Mononuclear cell (primary cell): ENCODE measurements around the gene MAP10. TPM values are rescaled to one million over a fixed set of nuclear protein-coding genes. Genes with fewer than 3 reads are reported as not detected.

Experiments
- H3K27me3 ChIP-seq: 2 replicates; pipeline ENCODE4 v1.6.0; 2011; ENCODE audit warnings: low read length, control low read depth; ENCODE audit not compliant: insufficient read depth
- H3K4me1 ChIP-seq: 2 replicates; pipeline ENCODE4 v1.5.1; 2011; ENCODE audit warnings: mild to moderate bottlenecking, low read length, control low read depth; ENCODE audit not compliant: insufficient read depth
- H3K4me3 ChIP-seq: 2 replicates; pipeline ENCODE4 v1.5.1; 2011; ENCODE audit warnings: mild to moderate bottlenecking, low read length, moderate library complexity
- H3K9me3 ChIP-seq: 2 replicates; pipeline ENCODE4 v1.5.1; 2011; ENCODE audit warnings: low read depth, mild to moderate bottlenecking, control low read depth, low read length
- total RNA-seq: library from RNA; depleted of rRNA; stranded (reverse); fragments of >200 nt; gene quantifications from one replicate; pipeline ENCODE4 v1.2.3, GENCODE V29; 2012

The MAP10 gene
- total RNA-seq, 1 donor: 1.0 TPM

DNA sequence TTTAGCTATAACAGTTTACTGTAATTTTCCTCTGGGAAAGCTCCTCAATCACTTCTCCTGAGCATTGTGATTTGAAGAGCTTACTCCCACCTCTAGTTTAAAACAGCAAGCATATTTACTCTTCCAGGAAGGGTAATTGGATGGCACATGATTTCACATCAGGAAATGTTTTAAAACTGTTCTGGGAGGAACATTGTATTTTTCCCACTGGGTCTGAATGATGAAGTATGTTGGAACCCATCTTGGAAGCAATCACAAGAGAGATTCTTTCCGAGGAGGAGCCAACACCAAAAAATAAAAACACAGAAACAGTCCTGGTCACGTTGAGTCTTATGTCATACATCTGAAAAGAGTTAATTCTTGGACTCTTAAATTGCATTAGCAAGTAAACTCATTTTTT, 17.3 kb downstream of the MAP10 start:
- H3K9me3 ChIP-seq: no peaks in the 10 kb centered on the region
- no peaks in the 10 kb centered on the region for H3K27me3 ChIP-seq
- H3K4me1 ChIP-seq: no peaks in the 10 kb centered on the region
- no peak overlapping the region for H3K4me3 ChIP-seq

GRCh38 chr1:232826318-232826717, 21.1 kb downstream of the MAP10 start:
- Histone ChIP-seq H3K27me3 (no peaks in the 10 kb centered on the region), H3K4me3 (no peak overlapping the region), H3K9me3 (no peaks in the 10 kb centered on the region), H3K4me1 (no peaks in the 10 kb centered on the region)

DNA sequence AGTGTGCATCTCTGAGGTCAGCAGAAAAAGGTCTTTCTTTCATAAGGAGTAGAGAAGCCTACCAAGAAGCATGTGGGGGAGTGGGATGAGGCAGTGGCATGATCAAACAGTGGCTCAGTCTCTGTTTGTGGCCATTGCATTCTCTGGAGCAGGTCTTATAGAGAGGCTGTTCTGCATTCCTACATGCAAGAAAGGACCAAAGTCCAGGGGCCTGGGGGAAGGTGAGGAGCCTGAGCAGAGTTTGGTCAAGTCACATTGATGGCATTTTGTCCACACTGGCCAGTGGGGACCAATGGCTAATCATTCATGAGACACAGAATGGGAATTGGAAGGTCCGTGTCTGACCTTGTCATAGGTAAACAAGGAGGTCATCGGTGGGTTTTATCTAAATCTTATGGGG, 25.4 kb downstream of the MAP10 start:
- Histone ChIP-seq H3K9me3 (no peaks in the 10 kb centered on the region), H3K4me3 (no peak overlapping the region), H3K4me1 (no peaks in the 10 kb centered on the region), H3K27me3 (no peaks in the 10 kb centered on the region)

DNA sequence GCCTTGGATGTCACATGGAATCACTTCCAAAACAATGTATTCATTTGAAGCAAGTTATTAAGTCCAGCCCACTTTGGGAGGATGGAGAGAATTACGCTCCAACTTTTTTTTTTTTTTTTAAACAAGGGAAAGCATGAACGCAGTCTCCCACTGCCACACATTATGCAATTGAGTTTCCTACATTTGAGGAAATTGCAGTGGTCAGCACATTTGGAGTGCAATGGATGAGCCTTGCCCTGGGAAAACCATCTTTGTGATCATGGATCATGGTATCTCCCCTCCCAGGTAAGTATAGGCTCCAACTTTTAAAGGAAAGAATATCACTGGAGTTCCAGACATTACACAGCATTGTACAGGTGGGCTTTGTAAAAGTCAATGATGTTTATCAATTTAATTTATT, 26.7 kb downstream of the MAP10 start:
- no peaks in the 10 kb centered on the region for H3K9me3 ChIP-seq
- no peak overlapping the region for H3K4me3 ChIP-seq
- H3K27me3 ChIP-seq: no peaks in the 10 kb centered on the region
- H3K4me1 ChIP-seq: no peaks in the 10 kb centered on the region

DNA sequence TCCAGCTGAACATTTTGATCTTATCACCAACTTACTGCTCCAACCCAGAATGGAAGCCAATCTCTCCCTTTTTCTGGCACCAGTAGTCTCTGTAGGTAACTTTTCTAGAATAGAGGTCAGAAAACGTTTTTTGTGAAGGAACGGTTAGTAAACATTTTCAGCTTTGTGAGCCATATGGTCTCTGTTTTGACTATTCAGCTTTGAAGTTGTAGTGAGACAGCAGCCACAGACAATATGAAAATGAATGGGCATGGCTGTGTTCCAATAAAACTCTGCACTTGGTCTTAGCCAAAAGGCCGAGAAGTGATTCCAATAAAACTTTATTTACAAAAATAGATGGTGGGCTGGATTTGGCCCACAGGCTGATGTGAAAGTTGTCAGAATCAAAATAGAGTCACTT, 28.9 kb downstream of the MAP10 start:
- no peaks in the 10 kb centered on the region for H3K27me3 ChIP-seq
- H3K9me3 ChIP-seq: no peaks in the 10 kb centered on the region
- no peak overlapping the region for H3K4me3 ChIP-seq
- no peaks in the 10 kb centered on the region for H3K4me1 ChIP-seq

GRCh38 chr1:232835166-232835565, 29.9 kb downstream of the MAP10 start:
- Histone ChIP-seq H3K9me3 (no peaks in the 10 kb centered on the region), H3K4me3 (no peak overlapping the region), H3K27me3 (no peaks in the 10 kb centered on the region), H3K4me1 (no peaks in the 10 kb centered on the region)

DNA sequence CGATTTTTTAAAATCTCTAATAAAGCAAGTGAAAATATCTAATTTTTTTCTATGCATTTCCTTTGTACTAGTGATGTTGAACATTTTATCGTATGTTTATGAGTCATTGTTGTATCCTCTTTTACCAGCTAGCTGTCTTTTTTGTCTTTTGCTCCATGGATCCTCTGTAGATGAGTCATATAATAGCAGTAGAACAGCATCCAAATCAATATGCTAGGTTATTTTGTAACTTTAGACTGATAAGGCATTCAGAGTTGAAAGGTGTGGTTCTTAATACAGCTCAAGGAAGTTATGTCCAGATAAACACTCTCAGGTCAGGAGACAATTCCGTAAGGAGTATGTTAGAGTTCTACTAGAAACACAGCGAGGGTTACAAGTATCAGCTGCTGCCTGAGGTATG, 31.9 kb downstream of the MAP10 start:
- H3K4me3 ChIP-seq: no peak overlapping the region
- no peaks in the 10 kb centered on the region for H3K9me3 ChIP-seq
- no peaks in the 10 kb centered on the region for H3K27me3 ChIP-seq
- H3K4me1 ChIP-seq: no peaks in the 10 kb centered on the region

GRCh38 chr1:232841823-232842565, 36.8 kb downstream of the MAP10 start:
- Histone ChIP-seq H3K4me1 (no peaks in the 10 kb centered on the region), H3K9me3 (no peaks in the 10 kb centered on the region)

DNA sequence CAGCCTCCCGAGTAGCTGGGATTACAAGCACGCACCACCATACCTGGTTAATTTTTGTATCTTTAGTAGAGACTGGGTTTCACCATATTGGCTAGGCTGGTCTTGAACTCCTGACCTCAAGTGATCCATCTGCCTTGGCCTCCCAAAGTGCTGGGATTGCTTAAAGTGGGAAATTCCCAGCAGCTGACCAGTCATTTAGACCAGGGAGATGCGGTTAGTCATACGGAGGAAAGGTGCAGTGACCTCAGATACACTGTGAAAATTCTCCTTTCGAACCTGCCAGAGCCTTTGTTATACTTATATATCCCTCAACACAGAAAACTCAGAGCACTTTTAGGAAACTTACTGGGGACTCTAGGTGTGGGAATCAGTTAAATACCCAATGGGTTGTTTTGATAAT, 39.6 kb downstream of the MAP10 start:
- H3K27me3 ChIP-seq: no peaks in the 10 kb centered on the region
- no peaks in the 10 kb centered on the region for H3K9me3 ChIP-seq
- no peaks in the 10 kb centered on the region for H3K4me1 ChIP-seq
- no peak overlapping the region for H3K4me3 ChIP-seq

More at GRCh38 chr1:232841823-232842565, 36.8 kb downstream of the MAP10 start:
- H3K27me3 ChIP-seq: no peaks in the 10 kb centered on the region
- H3K4me3 ChIP-seq: no peak overlapping the region

GRCh38 chr1:232845406-232845955, 40.3 kb downstream of the MAP10 start:
- Histone ChIP-seq H3K27me3 (no peaks in the 10 kb centered on the region), H3K4me1 (no peaks in the 10 kb centered on the region), H3K4me3 (no peak overlapping the region), H3K9me3 (no peaks in the 10 kb centered on the region)

DNA sequence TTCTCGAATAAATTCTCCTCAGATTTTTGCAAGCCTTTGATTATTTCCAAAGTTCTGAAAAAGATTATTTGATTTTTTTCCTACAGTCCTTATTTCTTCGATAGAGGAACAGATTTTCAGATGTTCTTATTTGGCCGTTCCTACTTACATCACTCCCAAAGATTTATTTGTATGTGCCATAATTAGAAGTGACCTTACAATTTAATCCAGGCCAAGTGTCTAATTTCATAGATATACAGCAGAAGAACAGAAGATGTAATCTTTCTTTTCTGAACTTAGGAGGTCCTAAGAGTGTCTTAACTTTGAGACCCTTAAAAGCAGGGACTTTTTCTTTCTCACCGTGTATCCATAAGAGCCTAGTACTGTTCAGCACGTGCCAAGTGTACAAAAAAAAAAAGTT, 46.3 kb downstream of the MAP10 start:
- H3K27me3 ChIP-seq: no peaks in the 10 kb centered on the region
- H3K9me3 ChIP-seq: no peaks in the 10 kb centered on the region
- H3K4me1 ChIP-seq: no peaks in the 10 kb centered on the region
- H3K4me3 ChIP-seq: no peak overlapping the region

GRCh38 chr1:232853994-232854797, 49.0 kb downstream of the MAP10 start:
- H3K27me3 ChIP-seq: no peaks in the 10 kb centered on the region
- H3K4me1 ChIP-seq: no peaks in the 10 kb centered on the region
- H3K4me3 ChIP-seq: no peak overlapping the region
- no peaks in the 10 kb centered on the region for H3K9me3 ChIP-seq

GRCh38 chr1:232854798-232855159, 49.6 kb downstream of the MAP10 start:
- H3K4me1 ChIP-seq: no peaks in the 10 kb centered on the region
- no peak overlapping the region for H3K4me3 ChIP-seq
- no peaks in the 10 kb centered on the region for H3K9me3 ChIP-seq
- H3K27me3 ChIP-seq: no peaks in the 10 kb centered on the region

DNA sequence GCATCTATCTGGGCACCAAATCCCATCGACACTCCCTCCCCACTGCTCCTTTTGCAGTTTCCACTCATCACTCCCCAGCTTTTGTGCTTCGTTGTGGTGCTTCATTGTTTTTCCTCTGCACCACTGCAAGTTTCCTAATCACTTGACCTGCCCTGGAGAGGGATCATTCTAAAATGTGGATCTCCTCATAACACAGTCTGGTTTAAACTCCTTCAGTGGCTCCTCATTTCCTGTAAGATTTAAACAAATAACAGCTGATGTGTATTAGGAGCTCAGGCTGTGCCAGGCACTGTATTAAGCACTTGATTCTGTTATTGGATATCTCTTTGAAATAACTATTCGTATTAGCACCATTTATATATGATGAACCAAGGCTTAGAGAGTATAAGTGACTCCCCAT, 51.3 kb downstream of the MAP10 start:
- H3K27me3 ChIP-seq: no peaks in the 10 kb centered on the region
- H3K4me1 ChIP-seq: no peaks in the 10 kb centered on the region
- H3K9me3 ChIP-seq: no peaks in the 10 kb centered on the region
- no peak overlapping the region for H3K4me3 ChIP-seq
